ENCODE data around the gene STK32C. TPM values are rescaled to one million over a fixed set of nuclear protein-coding genes. Genes with fewer than 3 reads are reported as not detected.

Gene STK32C
- total RNA-seq, 1 donor from 2014 or later = 12.9 TPM

GRCh38 chr10:132243626-132244025 lies 64.1 kb downstream of the STK32C start:
- no peaks in the 10 kb centered on the region for H3K9me3 Mint-ChIP-seq
- no peaks in the 10 kb centered on the region for H3K36me3 Mint-ChIP-seq
- H3K27me3 Mint-ChIP-seq = peaks cover 3% of the 10 kb centered on the region
- TF ChIP-seq, protein P1, sequence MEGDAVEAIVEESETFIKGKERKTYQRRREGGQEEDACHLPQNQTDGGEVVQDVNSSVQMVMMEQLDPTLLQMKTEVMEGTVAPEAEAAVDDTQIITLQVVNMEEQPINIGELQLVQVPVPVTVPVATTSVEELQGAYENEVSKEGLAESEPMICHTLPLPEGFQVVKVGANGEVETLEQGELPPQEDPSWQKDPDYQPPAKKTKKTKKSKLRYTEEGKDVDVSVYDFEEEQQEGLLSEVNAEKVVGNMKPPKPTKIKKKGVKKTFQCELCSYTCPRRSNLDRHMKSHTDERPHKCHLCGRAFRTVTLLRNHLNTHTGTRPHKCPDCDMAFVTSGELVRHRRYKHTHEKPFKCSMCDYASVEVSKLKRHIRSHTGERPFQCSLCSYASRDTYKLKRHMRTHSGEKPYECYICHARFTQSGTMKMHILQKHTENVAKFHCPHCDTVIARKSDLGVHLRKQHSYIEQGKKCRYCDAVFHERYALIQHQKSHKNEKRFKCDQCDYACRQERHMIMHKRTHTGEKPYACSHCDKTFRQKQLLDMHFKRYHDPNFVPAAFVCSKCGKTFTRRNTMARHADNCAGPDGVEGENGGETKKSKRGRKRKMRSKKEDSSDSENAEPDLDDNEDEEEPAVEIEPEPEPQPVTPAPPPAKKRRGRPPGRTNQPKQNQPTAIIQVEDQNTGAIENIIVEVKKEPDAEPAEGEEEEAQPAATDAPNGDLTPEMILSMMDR (conservative IDR thresholded peaks at IDR 0.05) = no peak
- H3K4me3 Mint-ChIP-seq = no peak overlapping the region
- no peak for DNase-seq (ENCODE audit: extremely low spot score, unreplicated experiment)
- peaks cover 13% of the 10 kb centered on the region for H3K4me1 Mint-ChIP-seq (ENCODE audit: unreplicated experiment)
- no peak overlapping the region for H3K27ac Mint-ChIP-seq

- Mint-ChIP-seq H3K4me3 (no peak overlapping the region), H3K27me3 (peaks cover 3% of the 10 kb centered on the region), H3K36me3 (no peaks in the 10 kb centered on the region), H3K4me1 (ENCODE audit: unreplicated experiment) (peaks cover 17% of the 10 kb centered on the region), H3K9me3 (no peaks in the 10 kb centered on the region), H3K27ac (no peak overlapping the region)
- no peak for DNase-seq (ENCODE audit: extremely low spot score, unreplicated experiment)
- TF ChIP-seq, protein P1 (conservative IDR thresholded peaks at IDR 0.05) = no peak
Measured at GRCh38 chr10:132243141-132243540, 64.6 kb downstream of the STK32C start.

- no peak overlapping the region for H3K27ac Mint-ChIP-seq
- peaks cover 3% of the 10 kb centered on the region for H3K27me3 Mint-ChIP-seq
- peaks cover 24% of the 10 kb centered on the region for H3K4me1 Mint-ChIP-seq (ENCODE audit: unreplicated experiment)
- H3K36me3 Mint-ChIP-seq = no peaks in the 10 kb centered on the region
- H3K4me3 Mint-ChIP-seq = no peak overlapping the region
- DNase-seq (ENCODE audit: extremely low spot score, unreplicated experiment) = no peak
- no peaks in the 10 kb centered on the region for H3K9me3 Mint-ChIP-seq
- TF ChIP-seq, protein P1 (conservative IDR thresholded peaks at IDR 0.05) = no peak
Measured at GRCh38 chr10:132242103-132242840, 65.5 kb downstream of the STK32C start.

DNA sequence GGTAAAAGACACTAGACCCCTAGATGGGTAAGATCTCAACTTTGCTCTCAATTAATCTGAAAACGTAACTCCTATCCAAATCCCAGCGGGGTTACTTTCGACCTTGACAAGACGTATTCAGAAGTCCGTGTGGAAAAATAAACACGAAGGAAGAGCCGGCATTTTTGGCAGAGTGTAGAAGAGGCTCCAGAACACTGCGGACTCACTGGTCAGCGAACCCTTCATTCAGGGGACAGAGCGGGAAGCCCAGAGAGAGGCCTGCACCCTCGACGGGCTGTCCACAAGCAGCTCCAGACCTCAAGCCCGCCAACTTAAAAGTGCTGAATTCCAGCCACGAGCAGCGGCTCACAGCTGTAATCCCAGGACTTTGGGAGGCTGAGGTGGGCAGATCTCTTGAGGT lies 66.3 kb downstream of the STK32C start:
- no peak overlapping the region for H3K27ac Mint-ChIP-seq
- no peaks in the 10 kb centered on the region for H3K36me3 Mint-ChIP-seq
- H3K27me3 Mint-ChIP-seq = no peaks in the 10 kb centered on the region
- no peaks in the 10 kb centered on the region for H3K9me3 Mint-ChIP-seq
- H3K4me1 Mint-ChIP-seq (ENCODE audit: unreplicated experiment) = peaks cover 24% of the 10 kb centered on the region
- DNase-seq (ENCODE audit: extremely low spot score, unreplicated experiment) = no peak
- H3K4me3 Mint-ChIP-seq = no peak overlapping the region
- TF ChIP-seq, protein P1 (conservative IDR thresholded peaks at IDR 0.05) = no peak

- Mint-ChIP-seq H3K36me3 (no peaks in the 10 kb centered on the region), H3K9me3 (no peaks in the 10 kb centered on the region), H3K4me3 (no peak overlapping the region), H3K27ac (no peak overlapping the region), H3K27me3 (no peaks in the 10 kb centered on the region), H3K4me1 (ENCODE audit: unreplicated experiment) (peaks cover 24% of the 10 kb centered on the region)
- TF ChIP-seq, protein P1 (conservative IDR thresholded peaks at IDR 0.05) = no peak
- no peak for DNase-seq (ENCODE audit: extremely low spot score, unreplicated experiment)
Measured at GRCh38 chr10:132241086-132241485, 66.7 kb downstream of the STK32C start.
